Measurements from ENCODE around the gene CDH4.

The CDH4 gene

DNA sequence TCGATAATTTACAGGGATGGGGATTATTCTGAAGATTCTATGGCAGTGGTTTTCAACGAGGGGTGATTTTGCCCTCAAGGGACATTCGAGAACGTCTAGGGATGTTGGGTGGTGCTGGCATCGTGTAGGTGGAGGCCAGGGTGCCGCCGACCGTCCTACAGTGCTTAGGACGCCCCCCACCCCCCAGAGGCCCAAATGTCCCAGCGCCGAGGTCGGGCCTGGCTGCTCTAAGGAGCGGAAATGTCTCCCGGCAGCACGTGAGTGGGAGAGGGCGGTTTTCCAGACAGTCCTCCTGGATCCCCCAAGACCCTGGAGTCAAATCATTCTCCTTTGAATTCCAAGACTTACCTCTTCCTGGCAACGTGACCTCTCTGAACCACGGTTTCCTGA is 101.9 kb downstream of the CDH4 start (continued):
- TF ChIP-seq, protein P1, sequence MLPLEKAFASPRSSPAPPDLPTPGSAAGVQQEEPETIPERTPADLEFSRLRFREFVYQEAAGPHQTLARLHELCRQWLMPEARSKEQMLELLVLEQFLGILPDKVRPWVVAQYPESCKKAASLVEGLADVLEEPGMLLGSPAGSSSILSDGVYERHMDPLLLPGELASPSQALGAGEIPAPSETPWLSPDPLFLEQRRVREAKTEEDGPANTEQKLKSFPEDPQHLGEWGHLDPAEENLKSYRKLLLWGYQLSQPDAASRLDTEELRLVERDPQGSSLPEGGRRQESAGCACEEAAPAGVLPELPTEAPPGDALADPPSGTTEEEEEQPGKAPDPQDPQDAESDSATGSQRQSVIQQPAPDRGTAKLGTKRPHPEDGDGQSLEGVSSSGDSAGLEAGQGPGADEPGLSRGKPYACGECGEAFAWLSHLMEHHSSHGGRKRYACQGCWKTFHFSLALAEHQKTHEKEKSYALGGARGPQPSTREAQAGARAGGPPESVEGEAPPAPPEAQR (tag by site-specific recombination; IDR thresholded peaks at IDR 0.05): no peak
- TF ChIP-seq, protein P2, sequence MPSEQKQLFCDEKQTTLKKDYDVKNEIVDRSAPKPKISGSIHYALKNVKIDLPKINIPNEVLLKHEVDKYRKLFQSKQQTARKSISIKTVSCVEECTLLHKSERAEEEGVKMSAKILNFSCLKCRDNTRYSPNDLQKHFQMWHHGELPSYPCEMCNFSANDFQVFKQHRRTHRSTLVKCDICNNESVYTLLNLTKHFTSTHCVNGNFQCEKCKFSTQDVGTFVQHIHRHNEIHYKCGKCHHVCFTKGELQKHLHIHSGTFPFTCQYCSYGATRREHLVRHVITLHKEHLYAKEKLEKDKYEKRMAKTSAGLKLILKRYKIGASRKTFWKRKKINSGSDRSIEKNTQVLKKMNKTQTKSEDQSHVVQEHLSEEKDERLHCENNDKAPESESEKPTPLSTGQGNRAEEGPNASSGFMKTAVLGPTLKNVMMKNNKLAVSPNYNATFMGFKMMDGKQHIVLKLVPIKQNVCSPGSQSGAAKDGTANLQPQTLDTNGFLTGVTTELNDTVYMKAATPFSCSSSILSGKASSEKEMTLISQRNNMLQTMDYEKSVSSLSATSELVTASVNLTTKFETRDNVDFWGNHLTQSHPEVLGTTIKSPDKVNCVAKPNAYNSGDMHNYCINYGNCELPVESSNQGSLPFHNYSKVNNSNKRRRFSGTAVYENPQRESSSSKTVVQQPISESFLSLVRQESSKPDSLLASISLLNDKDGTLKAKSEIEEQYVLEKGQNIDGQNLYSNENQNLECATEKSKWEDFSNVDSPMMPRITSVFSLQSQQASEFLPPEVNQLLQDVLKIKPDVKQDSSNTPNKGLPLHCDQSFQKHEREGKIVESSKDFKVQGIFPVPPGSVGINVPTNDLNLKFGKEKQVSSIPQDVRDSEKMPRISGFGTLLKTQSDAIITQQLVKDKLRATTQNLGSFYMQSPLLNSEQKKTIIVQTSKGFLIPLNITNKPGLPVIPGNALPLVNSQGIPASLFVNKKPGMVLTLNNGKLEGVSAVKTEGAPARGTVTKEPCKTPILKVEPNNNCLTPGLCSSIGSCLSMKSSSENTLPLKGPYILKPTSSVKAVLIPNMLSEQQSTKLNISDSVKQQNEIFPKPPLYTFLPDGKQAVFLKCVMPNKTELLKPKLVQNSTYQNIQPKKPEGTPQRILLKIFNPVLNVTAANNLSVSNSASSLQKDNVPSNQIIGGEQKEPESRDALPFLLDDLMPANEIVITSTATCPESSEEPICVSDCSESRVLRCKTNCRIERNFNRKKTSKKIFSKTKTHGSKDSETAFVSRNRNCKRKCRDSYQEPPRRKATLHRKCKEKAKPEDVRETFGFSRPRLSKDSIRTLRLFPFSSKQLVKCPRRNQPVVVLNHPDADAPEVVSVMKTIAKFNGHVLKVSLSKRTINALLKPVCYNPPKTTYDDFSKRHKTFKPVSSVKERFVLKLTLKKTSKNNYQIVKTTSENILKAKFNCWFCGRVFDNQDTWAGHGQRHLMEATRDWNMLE (tag by site-specific recombination; conservative IDR thresholded peaks at IDR 0.05; ENCODE audit: low read depth): no peak
- TF ChIP-seq SALL2 (tag by site-specific recombination; IDR thresholded peaks at IDR 0.05; ENCODE audit: borderline replicate concordance) (no peak), EGR2 (tag by site-specific recombination; IDR thresholded peaks at IDR 0.05; ENCODE audit: low read depth) (no peak), KLF9 (tag by site-specific recombination; IDR thresholded peaks at IDR 0.05; ENCODE audit: low read depth) (no peak)

DNA sequence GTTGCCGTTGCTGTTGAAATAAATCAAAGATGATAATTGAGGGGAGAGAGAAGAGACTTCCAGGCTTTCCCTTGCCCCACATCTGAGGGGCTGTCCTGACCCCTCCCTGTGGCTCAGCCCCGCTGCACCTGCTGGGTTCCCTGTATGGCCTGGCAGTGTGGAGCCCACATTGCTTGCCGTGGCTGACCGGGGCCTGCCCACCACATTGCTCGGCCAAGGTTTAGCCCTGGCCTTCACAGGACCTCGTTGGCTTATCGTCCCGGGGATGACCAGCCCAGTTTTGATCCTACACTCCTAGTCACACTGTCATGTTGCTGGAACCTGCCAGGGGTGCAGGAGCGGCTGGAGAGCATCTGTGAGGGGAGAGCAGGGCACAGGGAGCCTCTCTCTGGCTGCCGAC is 102.4 kb downstream of the CDH4 start:
- no peak overlapping the region for H3K27ac ChIP-seq (ENCODE audit: extremely low read depth, low read depth, low read length)
- CTCF ChIA-PET: no interaction called here
- no peaks in the 10 kb centered on the region for H3K9me3 ChIP-seq (ENCODE audit: control insufficient read depth, insufficient read depth, low read depth, low read length)
- H3K4me3 ChIP-seq (ENCODE audit: low read depth, low read length): no peak overlapping the region
- H3K4me1 ChIP-seq (ENCODE audit: control insufficient read depth, insufficient read depth, low read length): no peaks in the 10 kb centered on the region
- no peaks in the 10 kb centered on the region for H3K36me3 ChIP-seq (ENCODE audit: control insufficient read depth in 2 of 2, insufficient read depth in 1 of 2, low read length in 2 of 2)
- POLR2A ChIA-PET: no interaction called here
- TF ChIP-seq ZNF654 (tag by site-specific recombination; IDR thresholded peaks at IDR 0.05; ENCODE audit: low read depth): no peak
- no peak for TF ChIP-seq ZBTB21 (tag by site-specific recombination; IDR thresholded peaks at IDR 0.05)
- no peak for TF ChIP-seq HOXA7 (CRISPR knock-in tag; IDR thresholded peaks at IDR 0.05; ENCODE audit: borderline replicate concordance)
- no peak for TF ChIP-seq ZNF544 (tag by site-specific recombination; IDR thresholded peaks at IDR 0.05)
- TF ChIP-seq ZNF561 (tag by site-specific recombination; IDR thresholded peaks at IDR 0.05; ENCODE audit: borderline replicate concordance): no peak
- no peak for TF ChIP-seq ZNF19 (tag by site-specific recombination; IDR thresholded peaks at IDR 0.05; ENCODE audit: low read depth)

DNA sequence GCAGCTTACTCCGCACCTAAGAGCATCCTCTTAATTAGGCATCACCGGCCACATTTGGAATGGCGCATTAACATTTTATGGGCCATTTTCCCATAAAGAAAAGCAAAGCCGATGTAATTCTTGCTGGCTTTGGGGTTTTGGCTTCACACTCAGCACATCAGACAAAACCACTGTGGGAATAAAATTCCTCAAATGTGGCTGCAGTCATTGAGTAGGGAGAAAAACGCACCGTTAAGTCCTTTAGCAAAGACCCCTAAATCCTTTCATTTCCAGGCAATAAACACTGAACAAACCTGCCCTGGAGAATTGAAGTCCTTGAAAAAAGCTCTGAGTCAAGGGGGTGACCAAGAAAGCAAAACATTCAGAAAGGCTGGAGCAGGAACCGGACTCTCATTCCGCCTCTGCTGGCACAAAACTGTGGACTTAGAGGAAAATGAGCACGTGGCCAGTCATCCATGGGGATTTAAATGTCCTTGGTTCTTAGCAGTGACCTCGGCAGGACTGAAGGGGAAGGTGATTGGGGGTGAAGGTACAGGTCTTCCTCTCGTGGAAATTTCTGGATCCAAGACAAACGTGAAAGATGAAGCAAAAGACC is 102.9 kb downstream of the CDH4 start:
- ChIA-PET CTCF (no interaction called here), POLR2A (no interaction called here)
- Histone ChIP-seq H3K27ac (ENCODE audit: extremely low read depth, low read depth, low read length) (no peak overlapping the region), H3K4me1 (ENCODE audit: control insufficient read depth, insufficient read depth, low read length) (no peaks in the 10 kb centered on the region), H3K36me3 (ENCODE audit: control insufficient read depth in 2 of 2, insufficient read depth in 1 of 2, low read length in 2 of 2) (no peaks in the 10 kb centered on the region), H3K9me3 (ENCODE audit: control insufficient read depth, insufficient read depth, low read depth, low read length) (no peaks in the 10 kb centered on the region), H3K4me3 (ENCODE audit: low read depth, low read length) (no peak overlapping the region)
- no peak for TF ChIP-seq SALL2 (tag by site-specific recombination; IDR thresholded peaks at IDR 0.05; ENCODE audit: borderline replicate concordance)

DNA sequence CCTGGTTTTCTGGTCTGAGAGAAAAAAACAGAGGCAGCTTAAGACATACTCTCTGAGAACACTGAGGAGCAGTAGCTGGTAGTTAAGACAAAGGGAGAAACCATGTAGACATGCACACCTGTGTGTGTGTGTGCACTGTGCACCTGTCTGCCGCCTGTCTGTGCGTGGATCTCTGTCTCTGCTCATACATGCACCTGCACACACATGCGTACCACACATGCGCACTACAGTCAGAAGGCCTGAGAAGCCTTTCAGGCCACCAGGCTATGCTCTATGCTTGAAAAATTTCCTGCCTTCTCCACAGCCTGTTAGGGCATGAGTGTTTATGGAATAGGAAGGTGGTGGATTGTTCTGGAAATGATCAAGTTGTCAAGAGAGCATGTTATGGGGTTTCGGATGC is 103.5 kb downstream of the CDH4 start:
- ChIA-PET CTCF (no interaction called here), POLR2A (no interaction called here)
- Histone ChIP-seq H3K4me1 (ENCODE audit: control insufficient read depth, insufficient read depth, low read length) (no peaks in the 10 kb centered on the region), H3K36me3 (ENCODE audit: control insufficient read depth in 2 of 2, insufficient read depth in 1 of 2, low read length in 2 of 2) (no peaks in the 10 kb centered on the region), H3K9me3 (ENCODE audit: control insufficient read depth, insufficient read depth, low read depth, low read length) (no peaks in the 10 kb centered on the region), H3K4me3 (ENCODE audit: low read depth, low read length) (no peak overlapping the region), H3K27ac (ENCODE audit: extremely low read depth, low read depth, low read length) (no peak overlapping the region)
- no peak for TF ChIP-seq ZNF701 (tag by site-specific recombination; IDR thresholded peaks at IDR 0.05)
- TF ChIP-seq ZNF335 (tag by site-specific recombination; conservative IDR thresholded peaks at IDR 0.05): no peak
- TF ChIP-seq, protein P3, sequence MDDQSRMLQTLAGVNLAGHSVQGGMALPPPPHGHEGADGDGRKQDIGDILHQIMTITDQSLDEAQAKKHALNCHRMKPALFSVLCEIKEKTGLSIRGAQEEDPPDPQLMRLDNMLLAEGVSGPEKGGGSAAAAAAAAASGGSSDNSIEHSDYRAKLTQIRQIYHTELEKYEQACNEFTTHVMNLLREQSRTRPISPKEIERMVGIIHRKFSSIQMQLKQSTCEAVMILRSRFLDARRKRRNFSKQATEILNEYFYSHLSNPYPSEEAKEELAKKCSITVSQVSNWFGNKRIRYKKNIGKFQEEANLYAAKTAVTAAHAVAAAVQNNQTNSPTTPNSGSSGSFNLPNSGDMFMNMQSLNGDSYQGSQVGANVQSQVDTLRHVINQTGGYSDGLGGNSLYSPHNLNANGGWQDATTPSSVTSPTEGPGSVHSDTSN (CRISPR knock-in tag; IDR thresholded peaks at IDR 0.05): no peak
- TF ChIP-seq ZNF792 (tag by site-specific recombination; IDR thresholded peaks at IDR 0.05): no peak
- no peak for TF ChIP-seq BCL11B (tag by site-specific recombination; IDR thresholded peaks at IDR 0.05; ENCODE audit: low read depth)
- TF ChIP-seq ZNF341 (tag by site-specific recombination; IDR thresholded peaks at IDR 0.05; ENCODE audit: low read depth): no peak
- TF ChIP-seq ZNF791 (tag by site-specific recombination; IDR thresholded peaks at IDR 0.05): no peak
- no peak for TF ChIP-seq ZNF274 (IDR thresholded peaks at IDR 0.05; ENCODE audit: low read length)
- TF ChIP-seq ZNF274 (tag by site-specific recombination; IDR thresholded peaks at IDR 0.05; ENCODE audit: borderline replicate concordance): no peak
- TF ChIP-seq, protein P4, sequence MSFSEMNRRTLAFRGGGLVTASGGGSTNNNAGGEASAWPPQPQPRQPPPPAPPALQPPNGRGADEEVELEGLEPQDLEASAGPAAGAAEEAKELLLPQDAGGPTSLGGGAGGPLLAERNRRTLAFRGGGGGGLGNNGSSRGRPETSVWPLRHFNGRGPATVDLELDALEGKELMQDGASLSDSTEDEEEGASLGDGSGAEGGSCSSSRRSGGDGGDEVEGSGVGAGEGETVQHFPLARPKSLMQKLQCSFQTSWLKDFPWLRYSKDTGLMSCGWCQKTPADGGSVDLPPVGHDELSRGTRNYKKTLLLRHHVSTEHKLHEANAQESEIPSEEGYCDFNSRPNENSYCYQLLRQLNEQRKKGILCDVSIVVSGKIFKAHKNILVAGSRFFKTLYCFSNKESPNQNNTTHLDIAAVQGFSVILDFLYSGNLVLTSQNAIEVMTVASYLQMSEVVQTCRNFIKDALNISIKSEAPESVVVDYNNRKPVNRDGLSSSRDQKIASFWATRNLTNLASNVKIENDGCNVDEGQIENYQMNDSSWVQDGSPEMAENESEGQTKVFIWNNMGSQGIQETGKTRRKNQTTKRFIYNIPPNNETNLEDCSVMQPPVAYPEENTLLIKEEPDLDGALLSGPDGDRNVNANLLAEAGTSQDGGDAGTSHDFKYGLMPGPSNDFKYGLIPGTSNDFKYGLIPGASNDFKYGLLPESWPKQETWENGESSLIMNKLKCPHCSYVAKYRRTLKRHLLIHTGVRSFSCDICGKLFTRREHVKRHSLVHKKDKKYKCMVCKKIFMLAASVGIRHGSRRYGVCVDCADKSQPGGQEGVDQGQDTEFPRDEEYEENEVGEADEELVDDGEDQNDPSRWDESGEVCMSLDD (tag by site-specific recombination; IDR thresholded peaks at IDR 0.05): no peak
